GM12878 (cell line): Measurements from ENCODE around the gene ASCC1. TPM values are rescaled to one million over a fixed set of nuclear protein-coding genes. Genes with fewer than 3 reads are reported as not detected.

Experiments
- ATAC-seq: fragments of 200-7000 bp; cut with Tn5 transposase; 3 replicates; pipeline ENCODE4 v1.9.1; 2020; ENCODE audit warnings: mild to moderate bottlenecking, moderate library complexity
- BruUV-seq: library from RNA; stranded (reverse); fragments of 400-500 nt; replicated peaks from 2 replicates; lab custom pipeline; 2021; lab: Mats Ljungman, UMichigan
- CTCF ChIA-PET: fragments of 300-600 bp; sonication (Branson Sonifier 250); formaldehyde crosslinking; extraction: SDS; loops from one replicate; lab custom pipeline; 2021; ENCODE audit warnings: inconsistent platforms; lab: Yijun Ruan, JAX
- POLR2A ChIA-PET: fragments of 350-600 bp; formaldehyde crosslinking; extraction: SDS; loops from one replicate; lab custom pipeline; 2021; ENCODE audit warnings: inconsistent platforms; lab: Charles Lee
- RAD21 ChIA-PET: fragments of 300-600 bp; sonication (Branson Sonifier 250); formaldehyde crosslinking; loops from one replicate; lab custom pipeline; 2023; ENCODE audit warnings: antibody characterized with exemption; ENCODE audit not compliant: unreplicated experiment; lab: Charles Lee
- SMC1A ChIA-PET: fragments of 300-600 bp; sonication (Branson Sonifier 250); formaldehyde crosslinking; loops from one replicate; lab custom pipeline; 2023; ENCODE audit not compliant: unreplicated experiment, uncharacterized antibody; lab: Charles Lee
- DNase-seq: peaks from one replicate; pipeline ENCODE4 v3.0.0-alpha.2; 2011; ENCODE audit warnings: low read depth, low spot score
- FAIRE-seq: peaks from 3 replicates; lab custom pipeline; 2011; peaks lifted over from hg19 to GRCh38; lab: Jason Lieb, UNC
- H2AFZ ChIP-seq: 2 replicates; pipeline ENCODE4 v1.6.0; 2011; ENCODE audit warnings: low read depth, low read length, control low read depth; ENCODE audit not compliant: control insufficient read depth
- H3K27ac ChIP-seq: 2 replicates; pipeline ENCODE4 v1.5.1; 2011; ENCODE audit warnings: control low read depth; ENCODE audit not compliant: control insufficient read depth, insufficient read depth
- H3K27me3 ChIP-seq, 2 experiments: replicated peaks in 1 of 2; 2 replicates each; pipeline versions ENCODE4 v1.6.0 to v1.6.1; 2011; ENCODE audit warnings: low read length in 1 of 2; ENCODE audit not compliant: control insufficient read depth in 2 of 2, insufficient read depth in 2 of 2
- H3K36me3 ChIP-seq, 2 experiments: 2 replicates each; pipeline ENCODE4 v1.5.1; 2011; ENCODE audit warnings: low read length in 1 of 2; ENCODE audit not compliant: control insufficient read depth in 2 of 2, insufficient read depth in 2 of 2
- H3K4me1 ChIP-seq: 2 replicates; pipeline ENCODE4 v1.6.1; 2011; ENCODE audit warnings: mild to moderate bottlenecking, low read length, moderate library complexity, mixed read lengths; ENCODE audit not compliant: control insufficient read depth, insufficient read depth
- H3K4me2 ChIP-seq: 2 replicates; pipeline ENCODE4 v1.6.0; 2011; ENCODE audit warnings: control low read depth; ENCODE audit not compliant: control insufficient read depth, insufficient read depth
- H3K4me3 ChIP-seq: fragments of 200-600 bp; sonication (generic); 2 replicates; pipeline ENCODE4 v1.5.1; 2016
- H3K79me2 ChIP-seq: 2 replicates; pipeline ENCODE4 v1.6.0; 2011; ENCODE audit warnings: low read length; ENCODE audit not compliant: control insufficient read depth, insufficient read depth
- H3K9ac ChIP-seq: 2 replicates; pipeline ENCODE4 v1.8.0; 2011; ENCODE audit warnings: low read length, control low read depth, mixed read lengths; ENCODE audit not compliant: control insufficient read depth, insufficient read depth
- H3K9me3 ChIP-seq: replicated peaks from 3 replicates; pipeline ENCODE4 v1.5.1; 2011; ENCODE audit warnings: mild to moderate bottlenecking, low read length; ENCODE audit not compliant: control insufficient read depth, insufficient read depth
- H4K20me1 ChIP-seq: 2 replicates; pipeline ENCODE4 v1.6.0; 2011; ENCODE audit not compliant: control insufficient read depth, insufficient read depth
- CBX5 ChIP-seq: sonication (generic); IDR thresholded peaks from 2 replicates; pipeline ENCODE4 v1.6.1; 2016; ENCODE audit warnings: low read depth, moderate library complexity, mild to moderate bottlenecking, inconsistent platforms
- CHD4 ChIP-seq: fragments of 200-600 bp; sonication (generic); IDR thresholded peaks from 2 replicates; pipeline ENCODE4 v1.6.1; 2016; ENCODE audit warnings: mild to moderate bottlenecking
- CTCF ChIP-seq, 3 experiments: IDR thresholded peaks in 2 of 3; conservative IDR thresholded peaks in 1 of 3; 2 replicates each; pipeline ENCODE4 v1.5.1; 2011; ENCODE audit warnings: low read depth in 3 of 3, low read length in 3 of 3, mild to moderate bottlenecking in 3 of 3, control low read depth in 2 of 3, moderate library complexity in 2 of 3, inconsistent platforms in 1 of 3, mixed read lengths in 1 of 3; ENCODE audit not compliant: control insufficient read depth in 2 of 3, insufficient read depth in 1 of 3; ENCODE audit errors: extremely low read depth in 1 of 3
- ETV6 ChIP-seq, 2 experiments: fragments of 450-650 bp in 1 of 2; IDR thresholded peaks in 1 of 2; conservative IDR thresholded peaks in 1 of 2; 2 replicates each; pipeline ENCODE4 v1.6.1; 2014; ENCODE audit warnings: antibody characterized with exemption in 1 of 2, borderline replicate concordance in 1 of 2, low read depth in 1 of 2, mild to moderate bottlenecking in 1 of 2, moderate library complexity in 1 of 2
- FOXM1 ChIP-seq: IDR thresholded peaks from 2 replicates; pipeline ENCODE4 v1.6.1; 2012; ENCODE audit warnings: low read depth, mild to moderate bottlenecking, inconsistent platforms, low read length, moderate library complexity
- IRF5 ChIP-seq: fragments of 450-650 bp; IDR thresholded peaks from 2 replicates; pipeline ENCODE4 v1.6.1; 2017; ENCODE audit warnings: borderline replicate concordance
- JUNB ChIP-seq: IDR thresholded peaks from 2 replicates; pipeline ENCODE4 v1.6.1; 2016; ENCODE audit warnings: antibody characterized with exemption, mild to moderate bottlenecking
- MTA2 ChIP-seq: fragments of 450-650 bp; IDR thresholded peaks from 2 replicates; pipeline ENCODE4 v1.6.1; 2016; ENCODE audit warnings: low read depth, mild to moderate bottlenecking, moderate library complexity
- MYB ChIP-seq: fragments of 150-350 bp; IDR thresholded peaks from 2 replicates; pipeline ENCODE4 v1.6.1; 2014; ENCODE audit warnings: mild to moderate bottlenecking, low read depth, low read length, borderline replicate concordance
- NRF1 ChIP-seq: conservative IDR thresholded peaks from 2 replicates; pipeline ENCODE4 v1.6.1; 2011; ENCODE audit warnings: mild to moderate bottlenecking, low read depth, low read length, improper control_type of control experiment
- POLR2AphosphoS2 ChIP-seq: IDR thresholded peaks from 2 replicates; pipeline ENCODE4 v1.6.1; 2011; ENCODE audit warnings: low read depth, mild to moderate bottlenecking, low read length, improper control_type of control experiment, moderate library complexity
- TARDBP ChIP-seq: IDR thresholded peaks from 2 replicates; pipeline ENCODE4 v1.6.1; 2016; ENCODE audit warnings: borderline replicate concordance
- ZBTB33 ChIP-seq: fragments of 450-650 bp; IDR thresholded peaks from 2 replicates; pipeline ENCODE4 v1.6.1; 2017; ENCODE audit warnings: mild to moderate bottlenecking
- WGBS: methylation state at CpG from one replicate; pipeline ENCODE4 v1.1.6; 2016; ENCODE audit warnings: low lambda C conversion rate; ENCODE audit not compliant: insufficient replicate concordance, insufficient coverage; ENCODE audit errors: missing lambda C conversion rate; 5-methylcytosine and 5-hydroxymethylcytosine counted together
- in situ Hi-C: fragments of 300-500 bp; cut with MboI; formaldehyde crosslinking; loops from 9 replicates; pipeline ENCODE4 v1.14.3; 2018; ENCODE audit warnings: mixed read lengths
- intact Hi-C: fragments of 100-400 bp; cut with micrococcal nuclease; formaldehyde crosslinking; loops from one replicate; pipeline ENCODE4 v1.14.2; 2022; ENCODE audit not compliant: unreplicated experiment
- polyA plus RNA-seq, 11 experiments: library from polyadenylated mRNA; depleted of rRNA in 4 of 11; unstranded in 6 of 11; stranded (reverse) in 5 of 11; fragments of >200 nt; fragmentation: Nextera tagmentation in 4 of 11; fragmentation: Illumina TruSeq in 1 of 11; extraction: Ambion mirVana in 4 of 11; extraction: Trizol in 1 of 11; gene quantifications; 1 replicate in 1 of 11; 2 replicates in 10 of 11; pipeline versions ENCODE4 v1.2.1 to v1.2.3, GENCODE V29; 2011 to 2016; ENCODE audit warnings: inconsistent platforms in 2 of 11, missing spikeins in 2 of 11, low read depth in 1 of 11
- total RNA-seq, 4 experiments: library from RNA; depleted of rRNA in 3 of 4; stranded (reverse); fragments of >200 nt in 3 of 4; fragmentation: Illumina TruSeq in 1 of 4; extraction: Trizol in 1 of 4; gene quantifications; 2 replicates each; pipeline versions ENCODE4 v1.2.1 to v1.2.3, GENCODE V29; 2013 to 2021

Gene ASCC1
- total and polyA plus RNA-seq, 10 of the 15 experiments (the other 5 are each of a cell fraction or from before 2014, with no cell fraction given) = 23.3 to 80.6 (median 42.8) TPM

- TF ChIP-seq MTA2 (no peak), MYB (no peak), POLR2AphosphoS2 (no peak), FOXM1 (no peak), CBX5 (no peak), ZBTB33 (no peak), TARDBP (no peak), NRF1 (no peak), JUNB (peak; percentile 83)
- TF ChIP-seq, all 136 proteins: peak for 9
Observed at GRCh38 chr10:72132854-72133253, 83.2 kb downstream of the ASCC1 start (continued).

GRCh38 chr10:72127571-72127970 is 88.5 kb downstream of the ASCC1 start:
- Histone ChIP-seq H3K4me1 (peaks cover 9% of the 10 kb centered on the region), H3K4me3 (no peak overlapping the region), H3K36me3 (peaks cover 0 to 7% of the 10 kb centered on the region in 2 experiments; a peak in 3 of 4 replicates), H3K27ac (no peak overlapping the region), H3K27me3 (no peaks in the 10 kb centered on the region), H4K20me1 (no peaks in the 10 kb centered on the region), H2AFZ (no peak overlapping the region), H3K4me2 (no peak overlapping the region), H3K79me2 (no peaks in the 10 kb centered on the region), H3K9ac (no peak overlapping the region), H3K9me3 (no peaks in the 10 kb centered on the region)
- in situ Hi-C loops = no loop called here
- DNase-seq (no peak), ATAC-seq (no peak), FAIRE-seq (no peak)
- intact Hi-C loops = no loop called here
- ChIA-PET POLR2A (interaction anchor here (0.6 to 2.1 kb wide), 2 partner anchors 47 to 133 kb away, joined by 3 to 5 read pairs; no protein-coding TSS in a partner anchor), RAD21 (interaction anchor here (0.9 to 4.0 kb wide), 6 partner anchors 79 to 209 kb away, joined by 3 to 43 read pairs (median 11); no protein-coding TSS in a partner anchor), CTCF (interaction anchor here (0.6 to 5.6 kb wide), 15 partner anchors 8 to 222 kb away, joined by 3 to 127 read pairs (median 6); no protein-coding TSS in a partner anchor), SMC1A (interaction anchor here (0.6 to 10.7 kb wide), 14 partner anchors 9 to 209 kb away, joined by 4 to 168 read pairs (median 6); partner anchors contain the start of genes ANAPC16 and ASCC1)
- no TSS peak for BruUV-seq
- 97% methylated on average over 2 of the region's 2 CpGs for WGBS
- TF ChIP-seq ETV6 (conservative IDR thresholded peaks at IDR 0.05 in 1 of 2, IDR thresholded peaks at IDR 0.05 in 1 of 2; ENCODE audit: borderline replicate concordance in 1 of 2, low read depth in 1 of 2) (no peak), CTCF (IDR thresholded peaks at IDR 0.05 in 2 of 3, conservative IDR thresholded peaks at IDR 0.05 in 1 of 3; ENCODE audit: control insufficient read depth in 2 of 3, extremely low read depth in 1 of 3, insufficient read depth in 1 of 3, low read depth in 3 of 3, low read length in 3 of 3) (no peak), CHD4 (no peak), IRF5 (no peak)
